ENCODE results near the gene CTNNA2. TPM values are rescaled to one million over a fixed set of nuclear protein-coding genes. Genes with fewer than 3 reads are reported as not detected.

The CTNNA2 gene
- total RNA-seq, 4 donors from 2014 or later = 0.40 to 1.7 (median 1.5) TPM; not detected in 1

GRCh38 chr2:80489717-80490116 is 976.9 kb downstream of the CTNNA2 start:
- Histone ChIP-seq H3K36me3 (no peaks in the 10 kb centered on the region), H3K4me1 (no peaks in the 10 kb centered on the region), H3K27ac (no peak overlapping the region), H3K27me3 (no peaks in the 10 kb centered on the region), H3K9me3 (no peaks in the 10 kb centered on the region), H3K4me3 (no peak overlapping the region)
- intact Hi-C loops (cut with DNase I; ENCODE audit: low total_unique reads) (no loop called here), in situ Hi-C loops (cut with MboI; ENCODE audit: low pct_ligation_motif_present in 1 of 4, low pct_unique_long_range_greater_than_20kb in 1 of 4, low sequenced_read_pairs in 3 of 4) (no loop called here)
- 44 to 63% methylated on average over 3 of the region's 3 CpGs for WGBS, 2 donors (ENCODE audit: low coverage in 1 of 2)
- DNase-seq = no peak
- TF ChIP-seq CTCF (IDR thresholded peaks at IDR 0.05) (no peak), POLR2A (IDR thresholded peaks at IDR 0.05) (no peak), EP300 (IDR thresholded peaks at IDR 0.05; ENCODE audit: low read depth) (no peak), POLR2AphosphoS5 (IDR thresholded peaks at IDR 0.05) (no peak)

- Histone ChIP-seq H3K4me3 (no peak overlapping the region), H3K27me3 (no peaks in the 10 kb centered on the region), H3K27ac (no peak overlapping the region), H3K9me3 (no peaks in the 10 kb centered on the region), H3K4me1 (no peaks in the 10 kb centered on the region), H3K36me3 (no peaks in the 10 kb centered on the region)
- intact Hi-C loops (cut with DNase I; ENCODE audit: low total_unique reads) = no loop called here
- 67 to 75% methylated on average over 1 to 4 of the region's 4 CpGs for WGBS, 2 donors (ENCODE audit: low coverage in 1 of 2)
- DNase-seq = no peak
- TF ChIP-seq POLR2AphosphoS5 (IDR thresholded peaks at IDR 0.05) = no peak
- no peak for TF ChIP-seq CTCF (IDR thresholded peaks at IDR 0.05)
- TF ChIP-seq POLR2A (IDR thresholded peaks at IDR 0.05) = no peak
- no peak for TF ChIP-seq EP300 (IDR thresholded peaks at IDR 0.05; ENCODE audit: low read depth)
- in situ Hi-C loops (cut with MboI; ENCODE audit: low pct_ligation_motif_present in 1 of 4, low pct_unique_long_range_greater_than_20kb in 1 of 4, low sequenced_read_pairs in 3 of 4) = no loop called here
Measured at GRCh38 chr2:80490964-80491363, 978.1 kb downstream of the CTNNA2 start.

GRCh38 chr2:80496346-80496745 is 983.5 kb downstream of the CTNNA2 start:
- H3K4me1 ChIP-seq = no peaks in the 10 kb centered on the region
- in situ Hi-C loops (cut with MboI; ENCODE audit: low pct_ligation_motif_present in 1 of 4, low pct_unique_long_range_greater_than_20kb in 1 of 4, low sequenced_read_pairs in 3 of 4) = no loop called here

DNA sequence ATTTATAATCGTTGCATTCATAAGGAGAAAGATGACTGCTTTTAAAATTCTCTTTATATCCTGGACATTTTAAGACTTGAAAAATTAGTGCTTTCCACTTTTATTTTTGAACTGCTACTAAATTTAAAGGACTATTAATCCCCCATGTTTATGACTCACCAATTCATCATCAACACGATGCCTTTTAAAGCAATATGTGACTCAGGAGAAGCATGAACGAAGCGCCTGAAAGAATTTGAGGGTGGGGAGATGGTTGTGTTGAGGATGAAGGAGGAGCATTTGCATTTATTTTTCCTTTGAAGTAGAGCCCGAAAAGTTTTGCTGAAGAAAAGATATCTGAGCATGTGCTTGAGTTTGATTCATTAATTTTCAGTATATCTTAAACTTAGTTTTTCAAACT is 983.9 kb downstream of the CTNNA2 start:
- TF ChIP-seq EP300 (IDR thresholded peaks at IDR 0.05; ENCODE audit: low read depth) (no peak), POLR2A (IDR thresholded peaks at IDR 0.05) (no peak), CTCF (IDR thresholded peaks at IDR 0.05) (no peak), POLR2AphosphoS5 (IDR thresholded peaks at IDR 0.05) (no peak)
- Histone ChIP-seq H3K27me3 (no peaks in the 10 kb centered on the region), H3K9me3 (no peaks in the 10 kb centered on the region), H3K4me1 (no peaks in the 10 kb centered on the region), H3K27ac (no peak overlapping the region), H3K4me3 (no peak overlapping the region), H3K36me3 (no peaks in the 10 kb centered on the region)
- WGBS, 2 donors (ENCODE audit: low coverage in 1 of 2) = 60 to 68% methylated on average over 5 of the region's 5 CpGs
- no peak for DNase-seq
- in situ Hi-C loops (cut with MboI; ENCODE audit: low pct_ligation_motif_present in 1 of 4, low pct_unique_long_range_greater_than_20kb in 1 of 4, low sequenced_read_pairs in 3 of 4) (no loop called here), intact Hi-C loops (cut with DNase I; ENCODE audit: low total_unique reads) (no loop called here)

More at GRCh38 chr2:80496346-80496745, 983.5 kb downstream of the CTNNA2 start:
- 63 to 69% methylated on average over 2 of the region's 2 CpGs for WGBS, 2 donors (ENCODE audit: low coverage in 1 of 2)
- no peak for DNase-seq
- no peaks in the 10 kb centered on the region for H3K27me3 ChIP-seq
- H3K36me3 ChIP-seq = no peaks in the 10 kb centered on the region
- no peaks in the 10 kb centered on the region for H3K9me3 ChIP-seq
- H3K4me3 ChIP-seq = no peak overlapping the region
- TF ChIP-seq CTCF (IDR thresholded peaks at IDR 0.05) (no peak), EP300 (IDR thresholded peaks at IDR 0.05; ENCODE audit: low read depth) (no peak)
- intact Hi-C loops (cut with DNase I; ENCODE audit: low total_unique reads) = no loop called here
- no peak overlapping the region for H3K27ac ChIP-seq

Data from transverse colon (tissue), 4 donors.